ENCODE measurements around the gene SCTR.

SCTR gene

DNA sequence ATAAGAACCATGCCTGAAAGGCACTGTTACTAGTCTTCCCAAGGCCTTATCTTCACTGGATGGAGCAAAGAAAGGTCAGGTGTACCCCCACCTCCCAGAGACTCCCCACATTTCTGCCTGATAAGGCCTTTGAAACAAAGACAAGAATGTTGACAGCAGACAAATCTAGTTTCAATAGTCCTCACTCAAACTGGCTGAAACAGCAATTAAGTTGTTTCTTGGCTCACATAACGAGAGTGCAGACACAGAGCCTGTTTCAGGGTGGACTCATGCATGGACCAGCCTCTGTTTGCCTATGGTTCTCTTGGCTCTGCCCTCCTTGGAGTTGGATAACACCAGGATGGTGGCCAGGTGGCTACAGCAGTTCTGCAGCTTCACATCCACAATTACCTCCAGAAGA, 12.4 kb upstream of the SCTR start:
- no peak for DNase-seq
- Mint-ChIP-seq H3K27me3 (peaks cover 6% of the 10 kb centered on the region), H3K27ac (no peak overlapping the region), H3K9me3 (peaks cover 24 to 26% of the 10 kb centered on the region in 2 donors), H3K4me1 (no peaks in the 10 kb centered on the region), H3K4me3 (no peak overlapping the region)
- ATAC-seq, result no peak

DNA sequence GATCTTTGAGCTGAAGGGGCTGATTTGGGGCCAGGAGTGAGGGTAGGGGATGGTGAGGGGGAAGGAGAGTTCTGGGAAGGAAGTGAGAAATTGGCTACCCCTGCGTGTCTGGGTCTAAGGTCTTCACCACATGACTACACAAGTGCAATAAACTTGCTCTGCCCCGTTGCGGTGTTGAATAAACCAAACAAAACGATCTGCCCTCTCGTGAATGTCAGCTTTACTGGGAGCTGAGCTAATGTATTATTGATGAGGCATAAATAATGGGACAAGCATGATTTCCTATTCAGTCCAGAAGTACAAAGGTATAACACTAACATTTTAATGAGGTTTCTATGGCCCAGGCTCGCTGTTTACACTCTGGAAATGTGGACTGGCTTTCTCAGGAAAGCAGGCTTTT, 11.9 kb upstream of the SCTR start:
- no peak for ATAC-seq
- Mint-ChIP-seq H3K9me3 (peaks cover 29 to 31% of the 10 kb centered on the region in 2 donors), H3K4me3 (no peak overlapping the region), H3K4me1 (no peaks in the 10 kb centered on the region), H3K27me3 (peaks cover 1% of the 10 kb centered on the region), H3K27ac (no peak overlapping the region)
- no peak for DNase-seq

DNA sequence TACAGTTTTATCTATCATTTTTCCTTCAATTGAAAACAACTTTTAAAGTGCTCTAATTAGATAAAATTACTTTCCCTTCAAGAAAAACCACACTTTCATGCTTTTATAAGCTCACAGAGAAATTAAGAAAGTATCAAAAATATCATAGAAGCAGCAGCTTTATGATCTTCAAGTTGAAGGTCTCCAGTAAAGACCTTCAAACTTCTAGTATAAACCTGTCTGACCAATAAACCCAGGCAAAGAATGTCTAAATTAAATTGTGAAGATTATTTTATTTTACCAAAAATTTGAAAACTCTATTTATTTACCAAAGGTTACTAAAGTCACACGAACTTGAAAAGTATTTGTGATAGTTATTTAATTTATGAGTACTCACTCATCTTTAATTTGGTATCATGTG, 9.3 kb upstream of the SCTR start:
- H3K4me1 Mint-ChIP-seq, result no peaks in the 10 kb centered on the region
- H3K27ac Mint-ChIP-seq, result no peak overlapping the region
- H3K27me3 Mint-ChIP-seq, result peaks cover 4% of the 10 kb centered on the region
- DNase-seq, result no peak
- peaks cover 31 to 34% of the 10 kb centered on the region in 2 donors for H3K9me3 Mint-ChIP-seq
- H3K4me3 Mint-ChIP-seq, result no peak overlapping the region
- no peak for ATAC-seq

DNA sequence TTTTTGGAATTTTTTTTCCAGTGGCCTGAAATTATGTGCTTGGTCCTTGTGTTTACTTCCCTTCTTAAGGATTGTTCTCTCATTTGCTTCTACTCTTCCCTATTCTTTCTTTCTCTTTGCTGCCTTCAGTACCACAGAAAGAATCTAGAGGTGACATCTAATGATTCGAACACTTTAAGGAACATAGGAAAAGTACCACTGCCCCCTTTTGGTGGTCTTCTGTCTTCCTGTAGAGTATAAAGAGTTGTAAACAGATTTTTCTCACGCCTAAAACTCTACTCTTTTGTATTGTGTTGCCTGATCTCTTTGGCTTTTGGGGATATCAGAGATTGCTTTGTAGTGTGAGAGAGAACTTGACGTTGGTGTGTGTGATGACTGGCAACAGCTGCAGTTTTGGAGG, 7.0 kb upstream of the SCTR start:
- Mint-ChIP-seq H3K27ac (no peak overlapping the region), H3K4me3 (no peak overlapping the region), H3K9me3 (peaks cover 31 to 34% of the 10 kb centered on the region in 2 donors), H3K27me3 (peaks cover 21% of the 10 kb centered on the region), H3K4me1 (no peaks in the 10 kb centered on the region)
- ATAC-seq (no peak), DNase-seq (no peak)

DNA sequence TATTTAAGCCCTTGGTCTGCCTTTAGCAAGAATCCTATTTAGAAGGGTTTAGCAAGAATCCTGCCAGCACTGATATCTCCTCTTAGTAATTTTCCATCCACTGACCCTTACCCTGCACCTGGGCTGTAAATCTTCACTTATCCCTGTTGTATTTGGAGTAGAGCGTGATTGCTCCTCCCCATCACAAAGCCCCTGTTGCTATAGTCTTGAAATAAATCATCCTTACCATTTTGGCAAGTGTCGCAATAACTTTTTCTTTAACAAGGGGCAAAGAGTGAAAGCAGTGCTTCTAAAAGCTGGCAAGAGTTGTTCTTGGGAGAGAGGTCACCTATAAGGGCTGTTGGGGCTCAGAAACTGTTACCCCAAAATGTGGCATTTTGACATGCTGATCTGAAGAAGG, 3.7 kb upstream of the SCTR start:
- peaks cover 5% of the 10 kb centered on the region for H3K4me1 Mint-ChIP-seq
- H3K4me3 Mint-ChIP-seq, result no peak overlapping the region
- DNase-seq (no peak), ATAC-seq (no peak)
- peaks cover 8 to 20% of the 10 kb centered on the region in 2 donors for H3K9me3 Mint-ChIP-seq
- no peak overlapping the region for H3K27ac Mint-ChIP-seq
- H3K27me3 Mint-ChIP-seq, result peaks cover 53% of the 10 kb centered on the region

DNA sequence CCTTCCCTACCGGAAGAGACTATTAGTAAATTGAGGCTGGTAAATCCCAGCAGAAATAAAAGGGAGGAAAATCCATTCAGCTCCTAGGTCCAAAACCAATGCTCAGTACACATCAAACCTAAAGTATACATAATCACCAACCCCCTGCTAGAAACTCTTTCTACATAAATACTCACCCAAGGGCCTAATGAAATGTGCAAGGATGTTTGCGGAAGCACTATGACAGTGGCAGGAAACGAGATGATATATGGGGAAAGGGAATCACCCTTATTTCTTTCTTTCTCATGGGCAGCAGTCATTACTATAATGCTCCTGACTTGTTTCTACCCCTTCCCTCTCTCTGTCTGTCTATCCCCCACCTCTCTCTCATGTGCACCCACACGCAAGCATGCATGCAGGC, 1.3 kb upstream of the SCTR start:
- DNase-seq, result no peak
- no peak overlapping the region for H3K4me3 Mint-ChIP-seq
- no peak for ATAC-seq
- H3K27ac Mint-ChIP-seq, result no peak overlapping the region
- H3K4me1 Mint-ChIP-seq, result peaks cover 5% of the 10 kb centered on the region
- no peaks in the 10 kb centered on the region for H3K9me3 Mint-ChIP-seq
- peaks cover 69% of the 10 kb centered on the region for H3K27me3 Mint-ChIP-seq

DNA sequence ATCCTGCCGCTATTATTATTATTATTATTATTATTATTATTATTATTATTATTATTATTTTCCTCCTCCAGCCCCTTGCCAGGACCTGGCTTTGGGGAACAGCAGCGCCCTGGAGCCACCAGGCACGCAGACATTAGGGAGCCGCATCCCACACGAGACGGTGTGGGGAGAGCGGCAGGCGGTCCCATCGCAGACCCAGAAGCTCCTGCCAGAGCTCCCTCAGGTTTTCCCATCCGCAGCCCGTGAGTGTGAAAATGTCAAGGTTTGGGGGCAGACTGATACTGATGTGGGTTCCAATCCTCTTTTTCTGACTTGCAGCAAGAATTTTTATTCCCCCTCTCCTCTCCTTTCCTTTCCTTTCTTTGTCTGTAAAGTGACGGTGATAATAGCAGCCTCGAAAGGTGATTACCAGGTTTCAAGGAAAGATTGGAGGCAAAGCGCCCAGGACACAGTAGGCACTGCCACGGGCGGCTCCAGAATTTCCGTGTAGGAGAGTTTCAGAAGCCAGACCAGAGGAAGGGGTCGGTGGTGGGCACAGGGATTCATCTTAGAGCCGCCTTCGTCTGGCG, 816 bp downstream of the SCTR start:
- H3K4me3 Mint-ChIP-seq, result no peak overlapping the region
- no peak for ATAC-seq
- no peaks in the 10 kb centered on the region for H3K9me3 Mint-ChIP-seq
- DNase-seq, result no peak
- H3K27ac Mint-ChIP-seq, result no peak overlapping the region
- H3K27me3 Mint-ChIP-seq, result peaks cover 65% of the 10 kb centered on the region
- peaks cover 5% of the 10 kb centered on the region for H3K4me1 Mint-ChIP-seq

DNA sequence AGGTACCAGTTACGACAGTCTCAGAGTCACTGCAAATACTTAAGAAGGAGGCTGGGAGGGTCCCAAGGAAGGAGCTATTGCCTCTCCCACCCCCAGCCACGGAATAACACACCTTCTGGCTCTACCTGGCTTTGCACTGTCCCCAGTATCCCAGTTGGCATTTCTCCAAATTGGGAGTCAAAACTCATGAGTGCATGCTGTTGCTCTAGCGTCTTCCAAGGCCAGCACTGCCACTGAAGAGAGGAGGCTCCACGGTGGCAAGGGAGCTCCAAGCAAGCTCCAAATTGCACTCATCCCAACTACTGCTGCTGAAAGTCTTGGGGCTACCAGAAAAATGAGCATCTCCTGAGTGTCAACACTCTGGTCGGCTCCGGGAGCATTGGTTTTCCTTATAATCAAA, 1.6 kb downstream of the SCTR start:
- H3K27ac Mint-ChIP-seq, result no peak overlapping the region
- ATAC-seq (no peak), DNase-seq (no peak)
- peaks cover 5% of the 10 kb centered on the region for H3K4me1 Mint-ChIP-seq
- H3K4me3 Mint-ChIP-seq, result no peak overlapping the region
- peaks cover 70% of the 10 kb centered on the region for H3K27me3 Mint-ChIP-seq
- no peaks in the 10 kb centered on the region for H3K9me3 Mint-ChIP-seq

DNA sequence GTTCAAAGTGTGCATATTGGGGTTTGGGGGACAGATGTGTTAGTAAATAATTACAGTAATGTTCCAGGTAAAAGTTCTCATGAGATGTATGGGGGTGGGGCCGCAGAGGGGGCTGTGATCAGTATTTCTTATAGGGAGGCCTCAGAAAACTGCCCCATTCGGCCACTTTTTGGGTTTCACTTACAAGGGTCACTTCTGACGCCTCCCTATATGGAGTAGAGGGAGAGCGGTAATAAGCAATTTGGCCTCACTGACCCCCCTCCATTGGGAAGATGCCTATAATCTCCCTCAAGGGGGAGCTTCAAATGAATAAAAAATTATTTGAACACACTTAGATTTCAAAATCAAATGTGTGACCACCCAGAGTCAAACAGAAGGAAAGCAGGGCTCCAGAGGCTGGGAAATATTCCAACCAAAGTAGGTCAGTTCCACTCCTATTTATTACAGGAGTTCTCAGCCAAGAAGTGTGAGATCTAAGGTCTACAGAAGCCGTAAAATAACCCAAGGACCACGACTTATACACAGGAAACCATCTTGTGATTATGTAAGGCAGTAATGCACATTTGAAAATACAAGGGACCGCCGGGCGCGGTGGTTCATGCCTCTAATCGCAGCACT, 2.7 kb downstream of the SCTR start:
- Mint-ChIP-seq H3K27me3 (peaks cover 61% of the 10 kb centered on the region), H3K4me1 (peaks cover 5% of the 10 kb centered on the region), H3K4me3 (no peak overlapping the region), H3K9me3 (no peaks in the 10 kb centered on the region), H3K27ac (no peak overlapping the region)
- ATAC-seq, result no peak
- DNase-seq, result no peak

DNA sequence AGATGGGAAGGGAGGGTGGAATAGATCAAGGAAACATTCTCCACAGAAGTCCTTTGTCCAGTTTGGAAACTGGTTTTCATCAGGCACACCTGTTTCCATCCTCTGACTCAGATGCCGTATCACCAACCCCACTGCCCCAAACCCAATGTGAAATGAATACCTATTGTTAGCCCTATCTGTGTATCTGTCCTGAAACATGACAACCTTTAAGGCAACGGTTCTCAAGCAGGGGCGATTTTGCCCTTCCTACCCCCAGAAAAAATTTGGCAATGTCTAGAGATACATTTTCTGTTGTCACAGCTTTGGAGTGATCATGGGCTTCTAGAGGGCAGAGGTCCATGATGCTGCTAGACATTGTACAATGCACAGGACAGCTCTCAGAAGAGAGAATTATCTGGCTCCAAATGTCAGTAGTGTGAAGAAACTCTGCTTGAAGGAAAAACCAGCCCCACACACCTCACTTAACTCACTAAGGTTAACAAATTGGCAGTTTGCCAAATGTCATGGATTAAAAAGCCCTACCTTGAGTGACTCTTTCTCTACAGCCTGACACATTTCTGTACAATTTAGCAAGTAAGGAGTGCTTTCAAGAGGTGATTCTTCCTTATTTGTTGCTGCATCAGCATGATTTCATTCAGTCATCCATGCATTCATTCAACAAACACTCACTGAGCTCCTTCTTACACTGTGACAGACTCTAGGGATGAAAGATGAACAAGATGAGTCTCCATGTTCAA, 3.4 kb downstream of the SCTR start:
- Mint-ChIP-seq H3K27ac (no peak overlapping the region), H3K4me3 (no peak overlapping the region), H3K9me3 (no peaks in the 10 kb centered on the region), H3K4me1 (peaks cover 5% of the 10 kb centered on the region), H3K27me3 (peaks cover 54% of the 10 kb centered on the region)
- DNase-seq (no peak), ATAC-seq (no peak)

DNA sequence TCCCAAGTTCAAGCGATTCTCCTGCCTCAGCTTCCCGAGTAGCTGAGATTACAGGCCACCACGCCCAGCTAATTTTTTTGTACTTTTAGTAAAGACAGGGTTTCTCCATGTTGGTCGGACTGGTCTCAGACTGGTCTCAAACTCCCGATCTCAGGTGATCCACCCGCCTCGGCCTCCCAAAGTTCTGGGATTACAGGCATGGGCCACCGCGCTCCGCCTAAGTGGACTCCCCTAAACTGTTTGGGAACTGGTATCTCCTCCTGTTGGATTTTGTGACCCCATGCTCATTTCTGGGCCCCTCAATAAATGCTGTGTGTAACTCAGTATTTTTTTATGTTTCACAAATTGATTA, 5.2 kb downstream of the SCTR start:
- Mint-ChIP-seq H3K27ac (no peak overlapping the region), H3K9me3 (no peaks in the 10 kb centered on the region), H3K4me3 (no peak overlapping the region), H3K27me3 (peaks cover 37% of the 10 kb centered on the region), H3K4me1 (peaks cover 5% of the 10 kb centered on the region)
- DNase-seq (no peak), ATAC-seq (no peak)

DNA sequence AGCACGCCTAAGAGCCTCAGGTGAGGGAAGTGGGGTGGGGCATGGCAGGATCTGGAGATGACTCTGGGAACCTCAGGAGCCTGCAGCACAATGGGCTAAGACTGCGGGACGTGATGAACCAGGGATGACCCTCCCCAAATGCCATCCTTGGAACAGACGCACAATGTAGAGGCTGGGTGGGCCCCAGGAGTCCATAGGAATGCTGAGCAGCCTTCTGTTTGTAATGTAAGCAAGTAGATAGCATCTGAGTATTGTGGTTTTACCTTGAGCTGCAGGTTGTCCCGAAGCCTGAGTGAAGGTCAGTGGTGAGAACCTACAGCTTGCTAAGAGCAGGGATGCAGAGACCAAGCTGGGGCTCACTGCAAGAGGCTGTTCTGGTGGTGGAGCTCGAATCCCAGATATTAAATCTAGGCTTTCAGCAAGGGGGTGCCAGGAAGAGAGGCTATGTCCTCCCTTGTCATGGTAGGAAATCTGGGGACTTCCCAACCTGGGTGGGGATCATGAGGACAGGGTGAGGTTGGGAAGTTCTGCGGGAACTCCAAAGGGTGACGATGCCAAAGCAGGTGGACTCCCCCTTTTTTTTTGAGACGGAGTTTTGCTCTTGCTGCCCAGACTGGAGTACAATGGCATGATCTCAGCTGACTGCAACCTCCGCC, 5.8 kb downstream of the SCTR start:
- Mint-ChIP-seq H3K4me1 (peaks cover 1% of the 10 kb centered on the region), H3K27me3 (peaks cover 32% of the 10 kb centered on the region), H3K9me3 (no peaks in the 10 kb centered on the region), H3K27ac (no peak overlapping the region), H3K4me3 (no peak overlapping the region)
- ATAC-seq (no peak), DNase-seq (no peak)

DNA sequence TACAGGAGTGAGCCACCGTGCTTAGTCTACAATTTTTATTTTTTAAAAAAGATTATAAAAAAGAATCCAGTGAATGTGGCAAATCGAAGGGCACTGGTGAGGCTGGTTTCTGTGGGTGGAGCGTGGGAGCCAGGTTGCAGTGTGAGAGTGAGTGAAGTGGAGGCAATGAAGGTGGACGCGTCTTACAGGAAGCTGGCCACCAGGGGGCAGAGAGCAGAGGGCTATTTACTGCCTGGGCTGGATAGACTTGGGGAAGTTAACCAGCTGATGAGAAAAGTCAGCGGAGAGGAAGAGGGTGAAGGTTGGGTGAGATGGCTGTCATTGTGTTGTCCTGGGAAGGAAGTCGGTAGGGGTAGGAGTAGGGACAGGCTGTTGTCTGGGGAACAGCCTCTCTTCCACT, 6.8 kb downstream of the SCTR start:
- ATAC-seq, result peak; percentile 67
- H3K27ac Mint-ChIP-seq, result no peak overlapping the region
- H3K4me1 Mint-ChIP-seq, result no peaks in the 10 kb centered on the region
- no peak overlapping the region for H3K4me3 Mint-ChIP-seq
- H3K9me3 Mint-ChIP-seq, result no peaks in the 10 kb centered on the region
- peak; percentile 28 to 42 for DNase-seq
- peaks cover 27% of the 10 kb centered on the region for H3K27me3 Mint-ChIP-seq

DNA sequence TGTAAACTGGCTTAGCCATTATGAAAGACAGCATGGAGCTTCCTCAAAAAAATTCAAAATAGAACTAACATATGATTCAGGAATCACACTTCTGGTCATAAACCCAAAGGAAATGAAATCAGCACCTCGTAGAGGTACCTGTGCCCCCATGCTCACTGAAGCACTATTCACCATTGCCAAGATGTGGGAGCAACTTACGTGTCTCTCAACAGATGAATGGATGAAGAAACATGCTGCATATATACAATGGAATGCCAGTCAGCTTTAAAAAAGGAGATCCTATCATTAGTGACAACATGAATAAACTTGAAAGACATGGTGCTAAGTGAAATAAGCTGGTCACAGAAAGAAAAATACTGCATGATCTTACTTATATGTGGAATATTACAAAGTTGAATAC, 8.2 kb downstream of the SCTR start:
- no peak overlapping the region for H3K4me3 Mint-ChIP-seq
- peaks cover 19% of the 10 kb centered on the region for H3K27me3 Mint-ChIP-seq
- H3K4me1 Mint-ChIP-seq, result no peaks in the 10 kb centered on the region
- H3K9me3 Mint-ChIP-seq, result no peaks in the 10 kb centered on the region
- ATAC-seq (no peak), DNase-seq (no peak)
- no peak overlapping the region for H3K27ac Mint-ChIP-seq

DNA sequence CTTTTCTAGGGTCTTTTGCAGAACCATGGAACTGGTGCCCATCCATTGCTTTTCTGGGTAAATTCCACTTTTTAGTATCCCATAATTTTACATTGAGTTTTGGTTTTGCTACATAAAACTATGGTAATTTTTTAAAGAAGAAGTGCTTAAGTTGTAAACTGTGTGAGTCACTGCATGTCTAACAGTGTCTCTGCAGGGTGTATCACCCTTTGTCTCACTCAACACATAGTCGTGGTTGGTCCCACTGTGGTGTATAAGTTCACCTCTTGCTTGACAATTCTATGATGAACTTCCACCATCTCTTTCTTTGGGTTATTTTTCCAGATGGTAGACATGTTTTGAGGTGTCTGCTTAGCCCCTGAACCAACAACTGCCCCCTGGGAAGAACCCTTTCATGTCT, 10.5 kb downstream of the SCTR start:
- H3K27ac Mint-ChIP-seq, result no peak overlapping the region
- no peak for DNase-seq
- no peaks in the 10 kb centered on the region for H3K9me3 Mint-ChIP-seq
- H3K4me1 Mint-ChIP-seq, result no peaks in the 10 kb centered on the region
- no peak for ATAC-seq
- peaks cover 19% of the 10 kb centered on the region for H3K27me3 Mint-ChIP-seq
- no peak overlapping the region for H3K4me3 Mint-ChIP-seq

DNA sequence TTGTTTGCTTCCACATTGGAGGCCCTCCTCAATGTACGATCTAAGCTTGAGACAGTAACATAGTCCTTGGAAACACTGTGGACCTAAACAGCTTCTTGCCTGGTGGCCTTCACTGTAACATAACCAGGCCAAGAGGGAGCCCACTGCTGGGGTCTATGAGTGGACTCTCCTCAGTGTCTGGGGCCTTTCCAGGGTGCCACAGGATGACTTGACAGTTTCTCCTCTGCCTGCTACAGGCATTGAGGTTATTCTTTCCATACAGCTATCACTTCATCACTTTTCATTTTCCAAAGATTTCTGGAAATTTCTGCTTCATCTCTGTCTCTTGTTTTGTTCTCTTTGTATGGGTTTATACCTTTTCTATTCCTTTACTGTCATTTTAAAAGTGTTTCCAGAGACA, 11.3 kb downstream of the SCTR start:
- H3K4me3 Mint-ChIP-seq, result no peak overlapping the region
- no peak overlapping the region for H3K27ac Mint-ChIP-seq
- ATAC-seq, result no peak

More for the DNA sequence above, 11.3 kb downstream of the SCTR start:
- no peak for DNase-seq
- Mint-ChIP-seq H3K27me3 (peaks cover 13% of the 10 kb centered on the region), H3K4me1 (no peaks in the 10 kb centered on the region), H3K9me3 (no peaks in the 10 kb centered on the region)
